Activated naive CD8-positive, alpha-beta T cell treated with anti-CD3 and anti-CD28 coated beads, Interleukin-2, amount 10 ng/mL, durations not matched to agents 7 days and 5 days (primary cell): ENCODE data around the gene RLF. TPM values are rescaled to one million over a fixed set of nuclear protein-coding genes. Genes with fewer than 3 reads are reported as not detected.
A peak's percentile ranks its signal among the peaks of the same experiment; 100 is the strongest.
"Not testable (repeated sequence)": the region's sequence is repeated elsewhere in the genome, so short reads cannot be mapped to it uniquely, and the experiment has no call there.

Experiments used
- ATAC-seq: fragments of 150-1000 bp; cut with Tn5 transposase; one replicate; pipeline ENCODE4 v1.10.0; 2021; ENCODE audit warnings: low read depth, moderate library complexity
- POLR2A ChIA-PET: fragments of 350-600 bp; sonication (Branson Sonifier 250); formaldehyde crosslinking; loops from one replicate; lab custom pipeline; 2021; ENCODE audit warnings: antibody characterized with exemption; lab: Charles Lee
- DNase-seq: peaks from one replicate; pipeline ENCODE4 v3.0.0; 2021
- H3K27ac Mint-ChIP-seq: one replicate; pipeline ENCODE4 v1.8.0; 2022; ENCODE audit warnings: mild to moderate bottlenecking, mixed read lengths
- H3K27me3 Mint-ChIP-seq: one replicate; pipeline ENCODE4 v1.8.0; 2022; ENCODE audit warnings: mild to moderate bottlenecking, moderate library complexity, mixed read lengths
- H3K36me3 Mint-ChIP-seq: one replicate; pipeline ENCODE4 v1.8.0; 2021; ENCODE audit warnings: mild to moderate bottlenecking, mixed read lengths
- H3K4me1 Mint-ChIP-seq: one replicate; pipeline ENCODE4 v1.8.0; 2021; ENCODE audit warnings: mixed read lengths
- H3K4me3 Mint-ChIP-seq: one replicate; pipeline ENCODE4 v1.8.0; 2022; ENCODE audit warnings: mild to moderate bottlenecking, moderate library complexity, mixed read lengths
- H3K9me3 Mint-ChIP-seq: one replicate; pipeline ENCODE4 v1.8.0; 2021; ENCODE audit warnings: mixed read lengths
- total RNA-seq, 2 experiments: library from RNA; stranded (reverse); gene quantifications; one replicate each; pipeline ENCODE4 v1.2.3, GENCODE V29; 2021

RLF gene
- total RNA-seq, 2 experiments from 2014 or later, result 22.4 to 22.8 TPM

- H3K27ac Mint-ChIP-seq, result no peak overlapping the region
- no peaks in the 10 kb centered on the region for H3K36me3 Mint-ChIP-seq
- POLR2A ChIA-PET, result no interaction called here
- H3K4me1 Mint-ChIP-seq, result peaks cover 5% of the 10 kb centered on the region
- peak; percentile 37 for DNase-seq
- no peak overlapping the region for H3K4me3 Mint-ChIP-seq
- H3K27me3 Mint-ChIP-seq, result peaks cover 32% of the 10 kb centered on the region
- H3K9me3 Mint-ChIP-seq, result no peaks in the 10 kb centered on the region
- peak; percentile 81 for ATAC-seq
Observed at GRCh38 chr1:40143891-40144575, 17.2 kb upstream of the RLF start.

- POLR2A ChIA-PET, result interaction anchor here (1.0 to 1.1 kb wide), 2 partner anchors 10 to 187 kb away, joined by 3 read pairs; partner anchors contain the start of gene RLF
- H3K27me3 Mint-ChIP-seq, result peaks cover 14% of the 10 kb centered on the region
- H3K27ac Mint-ChIP-seq, result no peak overlapping the region
- ATAC-seq (no peak), DNase-seq (no peak)
- no peaks in the 10 kb centered on the region for H3K36me3 Mint-ChIP-seq
- H3K9me3 Mint-ChIP-seq, result no peaks in the 10 kb centered on the region
- H3K4me1 Mint-ChIP-seq, result peaks cover 6% of the 10 kb centered on the region
- H3K4me3 Mint-ChIP-seq, result no peak overlapping the region
Observed at GRCh38 chr1:40151457-40152079, 9.6 kb upstream of the RLF start.

- DNase-seq (no peak), ATAC-seq (no peak)
- POLR2A ChIA-PET, result interaction anchor here (0.6 to 1.0 kb wide), 2 partner anchors 185 kb away, joined by 4 read pairs; no protein-coding TSS in a partner anchor
- Mint-ChIP-seq H3K36me3 (no peaks in the 10 kb centered on the region), H3K4me1 (peaks cover 6% of the 10 kb centered on the region), H3K27ac (peak overlapping the region; percentile 30), H3K4me3 (peak overlapping the region; percentile 39), H3K9me3 (no peaks in the 10 kb centered on the region), H3K27me3 (no peaks in the 10 kb centered on the region)
Observed at GRCh38 chr1:40153073-40153770, 8.0 kb upstream of the RLF start.

- no peaks in the 10 kb centered on the region for H3K36me3 Mint-ChIP-seq
- H3K27me3 Mint-ChIP-seq, result no peaks in the 10 kb centered on the region
- no peak for DNase-seq
- POLR2A ChIA-PET, result interaction anchor here (1.1 kb wide), 1 partner anchor 102 kb away, joined by 4 read pairs; the partner anchor contains the start of gene ZMPSTE24
- H3K4me1 Mint-ChIP-seq, result peaks cover 6% of the 10 kb centered on the region
- no peak for ATAC-seq
- no peaks in the 10 kb centered on the region for H3K9me3 Mint-ChIP-seq
- H3K4me3 Mint-ChIP-seq, result no peak overlapping the region
- H3K27ac Mint-ChIP-seq, result no peak overlapping the region
Observed at GRCh38 chr1:40155135-40155534, 6.1 kb upstream of the RLF start.

GRCh38 chr1:40155910-40156309, 5.3 kb upstream of the RLF start:
- POLR2A ChIA-PET, result no interaction called here

GRCh38 chr1:40160806-40161124, 422 bp upstream of the RLF start:
- H3K36me3 Mint-ChIP-seq, result peaks cover 2% of the 10 kb centered on the region
- DNase-seq, result no peak

More at GRCh38 chr1:40155910-40156309, 5.3 kb upstream of the RLF start:
- Mint-ChIP-seq H3K9me3 (no peaks in the 10 kb centered on the region), H3K27ac (no peak overlapping the region), H3K4me1 (peaks cover 8% of the 10 kb centered on the region), H3K36me3 (no peaks in the 10 kb centered on the region), H3K27me3 (no peaks in the 10 kb centered on the region), H3K4me3 (no peak overlapping the region)
- ATAC-seq, result no peak
- DNase-seq, result no peak

GRCh38 chr1:40161888-40162397, 756 bp downstream of the RLF start:
- no peaks in the 10 kb centered on the region for H3K27me3 Mint-ChIP-seq
- ATAC-seq, result no peak
- H3K36me3 Mint-ChIP-seq, result peaks cover 4% of the 10 kb centered on the region
- no peak overlapping the region for H3K27ac Mint-ChIP-seq
- H3K4me1 Mint-ChIP-seq, result peaks cover 25% of the 10 kb centered on the region
- no peak overlapping the region for H3K4me3 Mint-ChIP-seq
- no peak for DNase-seq
- POLR2A ChIA-PET, result interaction anchor here (0.6 to 1.9 kb wide), 6 partner anchors 10 to 710 kb away, joined by 3 to 14 read pairs (median 3); partner anchors contain the start of gene ZMPSTE24
- no peaks in the 10 kb centered on the region for H3K9me3 Mint-ChIP-seq

More at GRCh38 chr1:40160806-40161124, 422 bp upstream of the RLF start:
- peaks cover 22% of the 10 kb centered on the region for H3K4me1 Mint-ChIP-seq
- H3K27me3 Mint-ChIP-seq, result no peaks in the 10 kb centered on the region
- H3K4me3 Mint-ChIP-seq, result no peak overlapping the region
- H3K9me3 Mint-ChIP-seq, result no peaks in the 10 kb centered on the region
- POLR2A ChIA-PET, result interaction anchor here (0.6 to 1.2 kb wide), 2 partner anchors 103 to 212 kb away, joined by 3 read pairs; no protein-coding TSS in a partner anchor
- no peak for ATAC-seq
- no peak overlapping the region for H3K27ac Mint-ChIP-seq

- H3K27ac Mint-ChIP-seq, result no peak overlapping the region
Observed at GRCh38 chr1:40162753-40163441, 1.7 kb downstream of the RLF start.

GRCh38 chr1:40167317-40167716, 6.1 kb downstream of the RLF start:
- DNase-seq (no peak), ATAC-seq (no peak)
- Mint-ChIP-seq H3K9me3 (no peaks in the 10 kb centered on the region), H3K4me1 (peaks cover 29% of the 10 kb centered on the region), H3K4me3 (no peak overlapping the region), H3K36me3 (peaks cover 10% of the 10 kb centered on the region), H3K27me3 (no peaks in the 10 kb centered on the region), H3K27ac (no peak overlapping the region)
- POLR2A ChIA-PET, result no interaction called here

More at GRCh38 chr1:40162753-40163441, 1.7 kb downstream of the RLF start:
- no peak for ATAC-seq
- Mint-ChIP-seq H3K36me3 (peaks cover 10% of the 10 kb centered on the region), H3K4me1 (peaks cover 31% of the 10 kb centered on the region), H3K9me3 (no peaks in the 10 kb centered on the region), H3K4me3 (no peak overlapping the region), H3K27me3 (no peaks in the 10 kb centered on the region)
- DNase-seq, result no peak
- POLR2A ChIA-PET, result interaction anchor here (1.0 to 1.9 kb wide), 4 partner anchors 11 to 212 kb away, joined by 3 to 14 read pairs (median 4); partner anchors contain the start of gene ZMPSTE24

GRCh38 chr1:40171036-40171435, 9.8 kb downstream of the RLF start:
- Mint-ChIP-seq H3K27me3 (no peaks in the 10 kb centered on the region), H3K27ac (no peak overlapping the region), H3K36me3 (peaks cover 8% of the 10 kb centered on the region), H3K4me3 (no peak overlapping the region), H3K4me1 (peaks cover 22% of the 10 kb centered on the region), H3K9me3 (no peaks in the 10 kb centered on the region)
- no peak for DNase-seq
- POLR2A ChIA-PET, result no interaction called here
- no peak for ATAC-seq

- H3K27me3 Mint-ChIP-seq, result no peaks in the 10 kb centered on the region
- POLR2A ChIA-PET, result no interaction called here
- H3K4me1 Mint-ChIP-seq, result peaks cover 29% of the 10 kb centered on the region
- no peak overlapping the region for H3K4me3 Mint-ChIP-seq
- peaks cover 12% of the 10 kb centered on the region for H3K36me3 Mint-ChIP-seq
- DNase-seq (no peak), ATAC-seq (no peak)
- H3K27ac Mint-ChIP-seq, result no peak overlapping the region
- H3K9me3 Mint-ChIP-seq, result peaks cover 3% of the 10 kb centered on the region
Observed at GRCh38 chr1:40174788-40175187, 13.6 kb downstream of the RLF start.

- H3K27me3 Mint-ChIP-seq, H3K27ac Mint-ChIP-seq, ATAC-seq, H3K9me3 Mint-ChIP-seq, H3K4me3 Mint-ChIP-seq, DNase-seq: not testable (repeated sequence)
- POLR2A ChIA-PET, result interaction anchor here (0.6 kb wide), 1 partner anchor 115 kb away, joined by 3 read pairs; no protein-coding TSS in a partner anchor
- Mint-ChIP-seq H3K36me3 (peaks cover 22% of the 10 kb centered on the region), H3K4me1 (peaks cover 30% of the 10 kb centered on the region)
Observed at GRCh38 chr1:40176989-40177388, 15.8 kb downstream of the RLF start.
